ACC112 (cell line): ENCODE results near the gene FOXRED1.

Experiments used
- H2AFZ ChIP-seq: fragments of 200-600 bp; sonication (generic); one replicate; pipeline ENCODE4 v1.6.0; 2017; ENCODE audit warnings: antibody characterized with exemption, low read length; ENCODE audit not compliant: unreplicated experiment
- H3K27ac ChIP-seq: fragments of 200-600 bp; sonication (generic); 2 replicates; pipeline ENCODE4 v1.5.1; 2014; ENCODE audit warnings: low read depth, mild to moderate bottlenecking, antibody characterized with exemption, low read length, moderate library complexity
- H3K27me3 ChIP-seq: fragments of 200-600 bp; sonication (generic); 2 replicates; pipeline ENCODE4 v1.6.1; 2014; ENCODE audit warnings: mild to moderate bottlenecking, antibody characterized with exemption, low read length, moderate library complexity, mixed read lengths; ENCODE audit not compliant: insufficient read depth
- H3K36me3 ChIP-seq: fragments of 200-600 bp; sonication (generic); 2 replicates; pipeline ENCODE4 v1.6.1; 2016; ENCODE audit warnings: mild to moderate bottlenecking, antibody characterized with exemption, low read length, moderate library complexity, mixed read lengths; ENCODE audit not compliant: insufficient read depth
- H3K4me1 ChIP-seq: fragments of 200-600 bp; sonication (generic); one replicate; pipeline ENCODE4 v1.6.1; 2016; ENCODE audit warnings: low read length, mixed read lengths; ENCODE audit not compliant: insufficient read depth, unreplicated experiment, control insufficient read depth
- H3K4me3 ChIP-seq: fragments of 200-600 bp; sonication (generic); 2 replicates; pipeline ENCODE4 v1.5.1; 2014; ENCODE audit warnings: mild to moderate bottlenecking, low read depth, low read length
- H3K79me2 ChIP-seq: fragments of 200-600 bp; sonication (generic); one replicate; pipeline ENCODE4 v1.6.0; 2016; ENCODE audit warnings: low read length; ENCODE audit not compliant: control insufficient read depth, unreplicated experiment, insufficient read depth

Gene FOXRED1

GRCh38 chr11:126310992-126311310, 42.0 kb downstream of the FOXRED1 start:
- Histone ChIP-seq H3K4me3 (no peak overlapping the region), H3K36me3 (0 out of 2 replicates have a peak, but pooled peaks cover 3% of the 10 kb centered on the region), H3K27me3 (no peaks in the 10 kb centered on the region), H2AFZ (no peak overlapping the region), H3K79me2 (no peaks in the 10 kb centered on the region), H3K27ac (no peak overlapping the region), H3K4me1 (no peaks in the 10 kb centered on the region)

DNA sequence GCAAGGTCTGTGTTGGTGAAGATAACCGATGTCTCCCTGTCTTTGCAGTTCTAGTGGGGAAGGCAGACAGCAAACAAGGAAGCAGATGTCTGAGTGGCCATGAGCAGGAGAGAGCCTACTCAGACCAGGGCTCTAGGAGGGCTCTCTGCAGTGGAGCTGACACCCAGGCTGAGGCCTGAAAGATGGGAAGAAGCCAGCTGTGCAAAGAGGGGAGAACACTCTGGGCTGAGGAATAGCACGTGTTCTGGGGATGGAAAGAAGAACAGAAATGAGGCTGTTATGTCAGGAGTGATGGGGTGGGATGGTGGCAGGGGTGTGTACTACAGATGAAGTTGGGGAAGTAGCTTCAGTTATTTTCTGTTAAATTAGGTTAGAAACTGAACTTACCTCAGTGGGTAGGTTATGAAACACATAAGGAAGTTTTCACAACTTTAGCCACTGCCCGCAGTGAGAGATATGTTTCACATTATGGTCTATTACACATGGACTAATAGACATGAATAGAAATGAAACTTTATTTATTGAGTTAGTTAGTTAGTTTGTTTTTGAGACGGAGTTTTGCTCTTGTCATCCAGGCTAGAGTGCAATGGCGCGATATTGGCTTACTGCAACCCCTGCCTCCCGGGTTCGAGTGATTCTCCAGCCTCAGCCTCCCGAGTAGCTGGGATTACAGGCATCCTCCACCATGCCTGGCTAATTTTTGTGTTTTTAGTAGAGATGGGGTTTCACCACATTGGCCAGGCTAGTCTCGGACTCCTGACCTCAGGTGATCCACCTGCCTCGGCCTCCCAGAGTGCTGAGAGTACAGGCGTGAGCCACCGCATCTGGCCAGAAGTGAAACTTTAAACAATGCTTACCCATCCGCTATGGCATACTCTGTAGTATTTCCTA, 42.7 kb downstream of the FOXRED1 start:
- Histone ChIP-seq H3K27ac (no peak overlapping the region), H3K79me2 (no peaks in the 10 kb centered on the region)

DNA sequence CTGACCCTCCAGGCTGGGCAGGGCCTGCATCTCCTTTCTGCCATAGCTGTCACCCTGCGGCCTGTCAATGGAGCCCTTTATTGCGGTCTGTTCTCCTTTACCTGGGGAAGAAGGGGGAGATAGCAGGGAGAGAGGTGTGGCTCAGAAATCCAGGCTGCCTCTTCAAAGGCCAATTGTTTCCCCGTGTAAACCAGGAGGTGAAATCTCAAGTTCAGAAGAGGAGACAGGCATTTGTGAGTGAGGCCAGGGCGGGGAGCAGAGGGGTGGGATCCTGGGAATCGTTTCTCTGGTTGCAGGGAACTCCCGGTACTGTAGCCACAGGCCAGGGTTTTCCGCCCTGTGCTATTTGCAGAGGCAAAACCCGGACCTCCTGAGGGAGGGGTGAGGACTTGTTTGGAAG, 44.0 kb downstream of the FOXRED1 start:
- peaks cover 9% of the 10 kb centered on the region for H3K4me1 ChIP-seq
- no peaks in the 10 kb centered on the region for H3K79me2 ChIP-seq
- 0 out of 2 replicates have a peak, but pooled peaks cover 3% of the 10 kb centered on the region for H3K36me3 ChIP-seq
- H2AFZ ChIP-seq: no peak overlapping the region
- no peaks in the 10 kb centered on the region for H3K27me3 ChIP-seq
- no peak overlapping the region for H3K4me3 ChIP-seq
- H3K27ac ChIP-seq: no peak overlapping the region

More for the DNA sequence above, 42.7 kb downstream of the FOXRED1 start:
- no peak overlapping the region for H3K4me3 ChIP-seq
- no peaks in the 10 kb centered on the region for H3K27me3 ChIP-seq
- no peak overlapping the region for H2AFZ ChIP-seq
- H3K4me1 ChIP-seq: no peaks in the 10 kb centered on the region
- 0 out of 2 replicates have a peak, but pooled peaks cover 3% of the 10 kb centered on the region for H3K36me3 ChIP-seq

GRCh38 chr11:126313826-126314225, 44.9 kb downstream of the FOXRED1 start:
- no peaks in the 10 kb centered on the region for H3K79me2 ChIP-seq
- H3K36me3 ChIP-seq: 0 out of 2 replicates have a peak, but pooled peaks cover 3% of the 10 kb centered on the region
- H2AFZ ChIP-seq: no peak overlapping the region
- no peaks in the 10 kb centered on the region for H3K27me3 ChIP-seq
- no peak overlapping the region for H3K27ac ChIP-seq
- H3K4me1 ChIP-seq: peaks cover 17% of the 10 kb centered on the region
- no peak overlapping the region for H3K4me3 ChIP-seq

DNA sequence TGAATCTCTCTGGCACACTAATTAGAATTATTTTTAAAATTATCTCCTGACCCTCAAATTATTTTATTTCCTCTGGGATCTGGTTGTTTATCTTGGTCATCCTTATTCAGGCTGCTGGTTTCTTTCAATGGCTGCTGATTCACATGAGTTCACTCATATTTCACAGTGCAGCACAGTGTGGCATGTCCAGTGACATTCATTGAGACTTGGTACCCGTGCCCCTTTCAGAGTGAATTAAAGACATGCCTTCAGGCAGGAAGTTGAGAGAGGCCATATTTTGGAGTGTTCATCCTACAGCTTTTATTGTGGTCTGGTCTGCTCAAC, 48.4 kb downstream of the FOXRED1 start:
- Histone ChIP-seq H3K27me3 (no peaks in the 10 kb centered on the region), H2AFZ (peak overlapping the region; percentile 89), H3K4me1 (peaks cover 23% of the 10 kb centered on the region), H3K36me3 (0 out of 2 replicates have a peak, but pooled peaks cover 3% of the 10 kb centered on the region), H3K27ac (peak overlapping the region; percentile 60), H3K79me2 (peaks cover 4% of the 10 kb centered on the region), H3K4me3 (peak overlapping the region; percentile 64; the same call in 1 of the 2 replicates)

DNA sequence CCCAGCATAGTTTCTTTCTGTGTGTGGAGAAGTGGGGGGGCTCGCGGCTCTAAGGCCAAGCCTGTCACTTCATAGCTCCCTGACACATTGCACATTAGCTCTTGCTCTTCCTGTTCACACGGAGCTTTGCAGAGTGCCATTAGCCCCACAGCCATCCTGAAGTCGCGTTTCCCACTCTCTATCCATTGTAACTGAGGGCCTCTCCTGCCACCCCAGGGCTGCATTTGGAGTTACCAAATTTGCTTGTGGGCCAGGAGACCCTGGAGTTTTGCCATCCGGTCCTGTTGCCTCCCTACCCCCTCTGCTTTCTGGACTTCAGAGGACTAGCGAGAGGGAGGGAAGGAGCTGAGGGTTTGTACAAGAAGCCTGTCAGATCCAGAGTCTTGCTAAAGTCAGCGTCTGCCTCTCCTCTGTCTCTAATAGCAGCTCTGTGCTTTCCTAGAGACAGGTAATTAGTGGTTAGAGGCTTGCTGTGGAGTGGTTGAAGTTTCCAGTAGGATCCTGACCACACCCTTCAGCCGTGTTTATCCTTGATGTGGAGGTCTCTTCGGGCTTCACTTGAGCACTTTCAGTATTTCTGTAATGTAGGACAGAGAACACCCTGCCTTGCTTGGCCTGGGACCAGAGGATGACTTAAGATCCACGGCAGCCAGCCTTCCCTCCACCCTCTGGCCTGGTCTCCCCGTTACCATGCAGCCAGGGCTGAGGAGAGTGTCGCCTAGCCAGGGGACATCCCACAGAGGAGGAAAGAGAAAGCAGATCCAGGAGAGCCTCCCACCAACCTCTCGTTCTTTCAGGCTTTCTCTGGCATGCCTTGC, 49.0 kb downstream of the FOXRED1 start:
- Histone ChIP-seq H3K4me3 (peak overlapping the region; percentile 64), H3K27ac (peak overlapping the region; percentile 60), H2AFZ (peak overlapping the region; percentile 89)

GRCh38 chr11:126318574-126319373, 49.8 kb downstream of the FOXRED1 start:
- Histone ChIP-seq H2AFZ (peak overlapping the region; percentile 5), H3K4me3 (peak overlapping the region; percentile 64), H3K4me1 (peaks cover 23% of the 10 kb centered on the region), H3K27ac (peak overlapping the region; percentile 60), H3K79me2 (peaks cover 4% of the 10 kb centered on the region), H3K36me3 (0 out of 2 replicates have a peak, but pooled peaks cover 3% of the 10 kb centered on the region), H3K27me3 (no peaks in the 10 kb centered on the region)

More for the DNA sequence above, 49.0 kb downstream of the FOXRED1 start:
- Histone ChIP-seq H3K27me3 (no peaks in the 10 kb centered on the region), H3K36me3 (0 out of 2 replicates have a peak, but pooled peaks cover 3% of the 10 kb centered on the region), H3K79me2 (peaks cover 4% of the 10 kb centered on the region), H3K4me1 (peaks cover 23% of the 10 kb centered on the region)

GRCh38 chr11:126319374-126319740, 50.4 kb downstream of the FOXRED1 start:
- peaks cover 4% of the 10 kb centered on the region for H3K79me2 ChIP-seq
- no peak overlapping the region for H3K4me3 ChIP-seq
- H3K27me3 ChIP-seq: no peaks in the 10 kb centered on the region
- H3K36me3 ChIP-seq: no peaks in the 10 kb centered on the region
- no peak overlapping the region for H2AFZ ChIP-seq
- no peak overlapping the region for H3K27ac ChIP-seq
- peaks cover 23% of the 10 kb centered on the region for H3K4me1 ChIP-seq

DNA sequence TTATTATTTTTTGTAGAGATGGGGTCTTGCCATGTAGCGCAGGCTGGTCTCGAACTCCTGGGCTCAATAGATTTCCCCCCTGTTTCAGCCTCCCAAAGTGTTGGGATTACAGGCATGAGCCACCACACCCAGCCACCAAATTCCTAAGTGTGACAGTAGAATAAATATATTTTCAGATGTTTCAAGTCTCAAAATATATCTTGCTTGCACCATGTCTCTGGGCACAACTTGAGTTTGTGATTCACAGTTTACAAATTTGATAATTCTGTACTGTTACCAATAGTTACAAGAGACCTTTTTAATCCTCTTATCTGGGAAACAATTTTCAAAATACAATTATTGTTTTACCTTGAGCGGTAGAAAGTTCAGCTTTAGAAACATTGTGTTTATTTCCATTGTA, 54.0 kb downstream of the FOXRED1 start:
- Histone ChIP-seq H3K79me2 (peaks cover 4% of the 10 kb centered on the region), H3K4me1 (peaks cover 14% of the 10 kb centered on the region), H3K36me3 (no peaks in the 10 kb centered on the region), H3K27me3 (no peaks in the 10 kb centered on the region), H3K27ac (no peak overlapping the region), H3K4me3 (no peak overlapping the region), H2AFZ (no peak overlapping the region)

GRCh38 chr11:126327281-126328000, 58.5 kb downstream of the FOXRED1 start:
- H3K27ac ChIP-seq: no peak overlapping the region
- H3K36me3 ChIP-seq: no peaks in the 10 kb centered on the region
- peaks cover 2% of the 10 kb centered on the region for H3K79me2 ChIP-seq

More at GRCh38 chr11:126327281-126328000, 58.5 kb downstream of the FOXRED1 start:
- H3K27me3 ChIP-seq: no peaks in the 10 kb centered on the region
- H2AFZ ChIP-seq: no peak overlapping the region
- no peak overlapping the region for H3K4me3 ChIP-seq
- peaks cover 9% of the 10 kb centered on the region for H3K4me1 ChIP-seq
